ENCODE measurements around the gene C2CD2. TPM values are rescaled to one million over a fixed set of nuclear protein-coding genes. Genes with fewer than 3 reads are reported as not detected.

Gene C2CD2
- total and polyA plus RNA-seq, 2 of the 8 experiments (the other 6 are each of a cell fraction or from before 2014, with no cell fraction given) = 10.4 to 13.0 TPM

- TF ChIP-seq, protein P1, sequence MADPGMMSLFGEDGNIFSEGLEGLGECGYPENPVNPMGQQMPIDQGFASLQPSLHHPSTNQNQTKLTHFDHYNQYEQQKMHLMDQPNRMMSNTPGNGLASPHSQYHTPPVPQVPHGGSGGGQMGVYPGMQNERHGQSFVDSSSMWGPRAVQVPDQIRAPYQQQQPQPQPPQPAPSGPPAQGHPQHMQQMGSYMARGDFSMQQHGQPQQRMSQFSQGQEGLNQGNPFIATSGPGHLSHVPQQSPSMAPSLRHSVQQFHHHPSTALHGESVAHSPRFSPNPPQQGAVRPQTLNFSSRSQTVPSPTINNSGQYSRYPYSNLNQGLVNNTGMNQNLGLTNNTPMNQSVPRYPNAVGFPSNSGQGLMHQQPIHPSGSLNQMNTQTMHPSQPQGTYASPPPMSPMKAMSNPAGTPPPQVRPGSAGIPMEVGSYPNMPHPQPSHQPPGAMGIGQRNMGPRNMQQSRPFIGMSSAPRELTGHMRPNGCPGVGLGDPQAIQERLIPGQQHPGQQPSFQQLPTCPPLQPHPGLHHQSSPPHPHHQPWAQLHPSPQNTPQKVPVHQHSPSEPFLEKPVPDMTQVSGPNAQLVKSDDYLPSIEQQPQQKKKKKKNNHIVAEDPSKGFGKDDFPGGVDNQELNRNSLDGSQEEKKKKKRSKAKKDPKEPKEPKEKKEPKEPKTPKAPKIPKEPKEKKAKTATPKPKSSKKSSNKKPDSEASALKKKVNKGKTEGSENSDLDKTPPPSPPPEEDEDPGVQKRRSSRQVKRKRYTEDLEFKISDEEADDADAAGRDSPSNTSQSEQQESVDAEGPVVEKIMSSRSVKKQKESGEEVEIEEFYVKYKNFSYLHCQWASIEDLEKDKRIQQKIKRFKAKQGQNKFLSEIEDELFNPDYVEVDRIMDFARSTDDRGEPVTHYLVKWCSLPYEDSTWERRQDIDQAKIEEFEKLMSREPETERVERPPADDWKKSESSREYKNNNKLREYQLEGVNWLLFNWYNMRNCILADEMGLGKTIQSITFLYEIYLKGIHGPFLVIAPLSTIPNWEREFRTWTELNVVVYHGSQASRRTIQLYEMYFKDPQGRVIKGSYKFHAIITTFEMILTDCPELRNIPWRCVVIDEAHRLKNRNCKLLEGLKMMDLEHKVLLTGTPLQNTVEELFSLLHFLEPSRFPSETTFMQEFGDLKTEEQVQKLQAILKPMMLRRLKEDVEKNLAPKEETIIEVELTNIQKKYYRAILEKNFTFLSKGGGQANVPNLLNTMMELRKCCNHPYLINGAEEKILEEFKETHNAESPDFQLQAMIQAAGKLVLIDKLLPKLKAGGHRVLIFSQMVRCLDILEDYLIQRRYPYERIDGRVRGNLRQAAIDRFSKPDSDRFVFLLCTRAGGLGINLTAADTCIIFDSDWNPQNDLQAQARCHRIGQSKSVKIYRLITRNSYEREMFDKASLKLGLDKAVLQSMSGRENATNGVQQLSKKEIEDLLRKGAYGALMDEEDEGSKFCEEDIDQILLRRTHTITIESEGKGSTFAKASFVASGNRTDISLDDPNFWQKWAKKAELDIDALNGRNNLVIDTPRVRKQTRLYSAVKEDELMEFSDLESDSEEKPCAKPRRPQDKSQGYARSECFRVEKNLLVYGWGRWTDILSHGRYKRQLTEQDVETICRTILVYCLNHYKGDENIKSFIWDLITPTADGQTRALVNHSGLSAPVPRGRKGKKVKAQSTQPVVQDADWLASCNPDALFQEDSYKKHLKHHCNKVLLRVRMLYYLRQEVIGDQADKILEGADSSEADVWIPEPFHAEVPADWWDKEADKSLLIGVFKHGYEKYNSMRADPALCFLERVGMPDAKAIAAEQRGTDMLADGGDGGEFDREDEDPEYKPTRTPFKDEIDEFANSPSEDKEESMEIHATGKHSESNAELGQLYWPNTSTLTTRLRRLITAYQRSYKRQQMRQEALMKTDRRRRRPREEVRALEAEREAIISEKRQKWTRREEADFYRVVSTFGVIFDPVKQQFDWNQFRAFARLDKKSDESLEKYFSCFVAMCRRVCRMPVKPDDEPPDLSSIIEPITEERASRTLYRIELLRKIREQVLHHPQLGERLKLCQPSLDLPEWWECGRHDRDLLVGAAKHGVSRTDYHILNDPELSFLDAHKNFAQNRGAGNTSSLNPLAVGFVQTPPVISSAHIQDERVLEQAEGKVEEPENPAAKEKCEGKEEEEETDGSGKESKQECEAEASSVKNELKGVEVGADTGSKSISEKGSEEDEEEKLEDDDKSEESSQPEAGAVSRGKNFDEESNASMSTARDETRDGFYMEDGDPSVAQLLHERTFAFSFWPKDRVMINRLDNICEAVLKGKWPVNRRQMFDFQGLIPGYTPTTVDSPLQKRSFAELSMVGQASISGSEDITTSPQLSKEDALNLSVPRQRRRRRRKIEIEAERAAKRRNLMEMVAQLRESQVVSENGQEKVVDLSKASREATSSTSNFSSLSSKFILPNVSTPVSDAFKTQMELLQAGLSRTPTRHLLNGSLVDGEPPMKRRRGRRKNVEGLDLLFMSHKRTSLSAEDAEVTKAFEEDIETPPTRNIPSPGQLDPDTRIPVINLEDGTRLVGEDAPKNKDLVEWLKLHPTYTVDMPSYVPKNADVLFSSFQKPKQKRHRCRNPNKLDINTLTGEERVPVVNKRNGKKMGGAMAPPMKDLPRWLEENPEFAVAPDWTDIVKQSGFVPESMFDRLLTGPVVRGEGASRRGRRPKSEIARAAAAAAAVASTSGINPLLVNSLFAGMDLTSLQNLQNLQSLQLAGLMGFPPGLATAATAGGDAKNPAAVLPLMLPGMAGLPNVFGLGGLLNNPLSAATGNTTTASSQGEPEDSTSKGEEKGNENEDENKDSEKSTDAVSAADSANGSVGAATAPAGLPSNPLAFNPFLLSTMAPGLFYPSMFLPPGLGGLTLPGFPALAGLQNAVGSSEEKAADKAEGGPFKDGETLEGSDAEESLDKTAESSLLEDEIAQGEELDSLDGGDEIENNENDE (IDR thresholded peaks at IDR 0.05; ENCODE audit: insufficient replicate concordance, low read length) = no peak
- TF ChIP-seq TCF12 (IDR thresholded peaks at IDR 0.05; ENCODE audit: low read depth, low read length) = no peak
- TF ChIP-seq TEAD4 (IDR thresholded peaks at IDR 0.05; ENCODE audit: low read depth, low read length) = no peak
These were observed 48.0 kb upstream of the C2CD2 start (continued) for GRCh38 chr21:42001781-42002180.
